PFSK-1 (cell line): ENCODE results near the gene DCHS1.

Experiments
- POLR2AphosphoS5 ChIP-seq: IDR thresholded peaks from 2 replicates; pipeline ENCODE4 v1.6.1; 2012; ENCODE audit warnings: low read depth, mild to moderate bottlenecking, control low read depth, low read length, moderate library complexity
- TAF1 ChIP-seq: IDR thresholded peaks from 2 replicates; pipeline ENCODE4 v1.6.1; 2012; ENCODE audit warnings: low read length, control low read depth, borderline replicate concordance; ENCODE audit not compliant: insufficient read depth

DNA sequence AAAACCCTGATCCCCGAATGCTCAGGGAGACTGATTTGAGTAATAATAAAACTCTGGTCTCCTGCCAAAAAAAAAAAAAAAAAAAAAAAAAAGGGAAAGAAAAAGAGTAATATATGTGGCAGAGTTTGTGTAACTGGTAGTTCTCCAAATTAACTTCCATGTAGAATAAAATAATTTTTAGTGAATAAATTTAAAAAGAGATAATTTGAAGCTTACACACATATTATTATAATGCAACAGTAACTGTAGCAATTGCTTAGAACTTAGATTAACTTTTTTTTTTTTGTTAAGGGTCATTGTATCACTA, 38.6 kb upstream of the DCHS1 start:
- TF ChIP-seq TAF1 (no peak), POLR2AphosphoS5 (no peak)
